OCI-LY7 (cell line): ENCODE measurements around the gene CD79A. TPM values are rescaled to one million over a fixed set of nuclear protein-coding genes. Genes with fewer than 3 reads are reported as not detected.

Experiments
- BruUV-seq: library from RNA; stranded (reverse); fragments of 400-500 nt; replicated peaks from 2 replicates; lab custom pipeline; 2021; lab: Mats Ljungman, UMichigan
- CTCF ChIA-PET: fragments of 300-600 bp; sonication (Branson Sonifier 250); formaldehyde crosslinking; loops from one replicate; lab custom pipeline; 2022; ENCODE audit warnings: antibody characterized with exemption; ENCODE audit not compliant: unreplicated experiment; lab: Charles Lee
- POLR2A ChIA-PET: fragments of 300-600 bp; sonication (Branson Sonifier 250); formaldehyde crosslinking; loops from one replicate; lab custom pipeline; 2022; ENCODE audit warnings: antibody characterized with exemption; lab: Charles Lee
- DNase-seq: peaks from one replicate; pipeline ENCODE4 v3.0.0-alpha.2; 2015; ENCODE audit warnings: low spot score
- H2AFZ ChIP-seq: fragments of 200-600 bp; sonication (generic), shearing (Covaris generic); 2 replicates; pipeline ENCODE4 v1.6.1; 2014; ENCODE audit warnings: mild to moderate bottlenecking, antibody characterized with exemption, low read length, moderate library complexity
- H3K27ac ChIP-seq: fragments of 200-600 bp; sonication (generic); 2 replicates; pipeline ENCODE4 v1.5.1; 2014; ENCODE audit warnings: mixed run types, low read depth, mild to moderate bottlenecking, moderate library complexity, low read length, inconsistent platforms; ENCODE audit not compliant: poor library complexity, severe bottlenecking
- H3K36me3 ChIP-seq: fragments of 200-600 bp; sonication (generic); 2 replicates; pipeline ENCODE4 v1.6.1; 2014; ENCODE audit warnings: mild to moderate bottlenecking, antibody characterized with exemption, low read length, moderate library complexity, mixed read lengths; ENCODE audit not compliant: insufficient read depth
- H3K4me1 ChIP-seq: fragments of 200-600 bp; sonication (generic); 2 replicates; pipeline ENCODE4 v1.5.1; 2014; ENCODE audit warnings: mild to moderate bottlenecking, low read length; ENCODE audit not compliant: insufficient read depth, poor library complexity, severe bottlenecking
- H3K4me2 ChIP-seq: fragments of 200-600 bp; sonication (generic); 2 replicates; pipeline ENCODE4 v1.6.1; 2014; ENCODE audit warnings: mild to moderate bottlenecking, low read length
- H3K4me3 ChIP-seq: fragments of 200-600 bp; sonication (generic); 2 replicates; pipeline ENCODE4 v1.5.1; 2014; ENCODE audit warnings: mild to moderate bottlenecking, low read depth, low read length; ENCODE audit not compliant: poor library complexity, severe bottlenecking
- H3K79me2 ChIP-seq: fragments of 200-600 bp; sonication (generic); 2 replicates; pipeline ENCODE4 v1.6.1; 2016; ENCODE audit warnings: low read depth, mild to moderate bottlenecking, low read length, moderate library complexity, mixed read lengths; ENCODE audit not compliant: insufficient read depth
- H3K9me2 ChIP-seq: fragments of 200-600 bp; sonication (generic); 2 replicates; pipeline ENCODE4 v1.6.1; 2016; ENCODE audit warnings: mild to moderate bottlenecking, low read length, mixed read lengths; ENCODE audit not compliant: insufficient read depth
- H3K9me3 ChIP-seq: fragments of 200-600 bp; sonication (generic); 2 replicates; pipeline ENCODE4 v1.6.1; 2014; ENCODE audit warnings: mild to moderate bottlenecking, mixed run types, low read length, mixed read lengths
- H4K20me1 ChIP-seq: fragments of 200-600 bp; sonication (generic); 2 replicates; pipeline ENCODE4 v1.6.1; 2014; ENCODE audit warnings: mild to moderate bottlenecking, antibody characterized with exemption, low read length, moderate library complexity, mixed read lengths; ENCODE audit not compliant: insufficient read depth
- CTCF ChIP-seq: fragments of 200-600 bp; sonication (generic); conservative IDR thresholded peaks from 2 replicates; pipeline ENCODE4 v1.5.1; 2014; ENCODE audit warnings: mild to moderate bottlenecking, antibody characterized with exemption, low read length, moderate library complexity, mixed read lengths
- EZH2phosphoT487 ChIP-seq: fragments of 200-600 bp; sonication (generic); IDR thresholded peaks from 2 replicates; pipeline ENCODE4 v1.6.1; 2018; ENCODE audit warnings: low read depth, borderline replicate concordance, mild to moderate bottlenecking, mixed run types, antibody characterized with exemption, low read length, moderate library complexity, mixed read lengths
- intact Hi-C: fragments of 100-400 bp; cut with micrococcal nuclease; formaldehyde crosslinking; loops from one replicate; pipeline ENCODE4 v1.10.0; 2022; ENCODE audit not compliant: unreplicated experiment
- total RNA-seq, 2 experiments: library from RNA; depleted of rRNA in 1 of 2; stranded (reverse); fragments of >200 nt in 1 of 2; shearing (Covaris generic) in 1 of 2; gene quantifications; 2 replicates each; pipeline ENCODE4 v1.2.3, GENCODE V29; 2014 to 2022

Gene CD79A
- total RNA-seq, 2 experiments from 2014 or later, result 1,094 to 1,195 TPM

GRCh38 chr19:41839211-41839610 lies 37.9 kb upstream of the CD79A start:
- POLR2A ChIA-PET, result no interaction called here
- H2AFZ ChIP-seq, result no peak overlapping the region
- TF ChIP-seq CTCF (no peak), EZH2phosphoT487 (no peak)

GRCh38 chr19:41843371-41843770 lies 33.7 kb upstream of the CD79A start:
- ChIA-PET CTCF (no interaction called here), POLR2A (no interaction called here)
- no peaks in the 10 kb centered on the region for H3K9me3 ChIP-seq
- H3K27ac ChIP-seq, result no peak overlapping the region
- TF ChIP-seq CTCF (no peak), EZH2phosphoT487 (no peak)
- H3K36me3 ChIP-seq, result no peaks in the 10 kb centered on the region
- intact Hi-C loops, result no loop called here
- BruUV-seq, result no TSS peak
- no peaks in the 10 kb centered on the region for H3K79me2 ChIP-seq
- H3K4me2 ChIP-seq, result no peak overlapping the region
- no peaks in the 10 kb centered on the region for H3K9me2 ChIP-seq
- H2AFZ ChIP-seq, result no peak overlapping the region
- H4K20me1 ChIP-seq, result no peaks in the 10 kb centered on the region
- DNase-seq, result no peak
- H3K4me3 ChIP-seq, result no peak overlapping the region
- H3K4me1 ChIP-seq, result peaks cover 5% of the 10 kb centered on the region

More at GRCh38 chr19:41839211-41839610, 37.9 kb upstream of the CD79A start:
- intact Hi-C loops, result no loop called here
- H3K79me2 ChIP-seq, result no peaks in the 10 kb centered on the region
- CTCF ChIA-PET, result no interaction called here
- H3K27ac ChIP-seq, result no peak overlapping the region
- H3K4me2 ChIP-seq, result no peak overlapping the region
- H3K9me3 ChIP-seq, result no peaks in the 10 kb centered on the region
- no peak overlapping the region for H3K4me3 ChIP-seq
- BruUV-seq, result no TSS peak
- no peaks in the 10 kb centered on the region for H4K20me1 ChIP-seq
- H3K4me1 ChIP-seq, result peaks cover 14% of the 10 kb centered on the region
- DNase-seq, result no peak
- no peaks in the 10 kb centered on the region for H3K36me3 ChIP-seq
- H3K9me2 ChIP-seq, result no peaks in the 10 kb centered on the region

- POLR2A ChIA-PET, result no interaction called here
- Histone ChIP-seq H3K4me3 (no peak within 1 kb of the TSS), H3K79me2 (no peaks in the 10 kb centered on the region), H2AFZ (no peak within 1 kb of the TSS), H3K36me3 (no peaks in the 10 kb centered on the region), H3K4me2 (no peak within 1 kb of the TSS), H3K27ac (no peak within 1 kb of the TSS), H4K20me1 (no peaks in the 10 kb centered on the region), H3K9me3 (no peaks in the 10 kb centered on the region), H3K4me1 (peaks cover 5% of the 10 kb centered on the region), H3K9me2 (no peaks in the 10 kb centered on the region)
- TF ChIP-seq EZH2phosphoT487 (no peak), CTCF (no peak)
- BruUV-seq, result no TSS peak
- intact Hi-C loops, result no loop called here
- DNase-seq, result no peak
- CTCF ChIA-PET, result no interaction called here
Measured at GRCh38 chr19:41844601-41845000, 32.5 kb upstream of the CD79A start, which contains the start of gene LYPD4. Gene LYPD4, minus strand, starts transcription at chr19:41844683. Its CDS starts 5,398 bp downstream, at chr19:41839285.
